Measurements from ENCODE around the gene ETV6.

- TF ChIP-seq CTCF (IDR thresholded peaks at IDR 0.05; ENCODE audit: control extremely low read depth in 1 of 3, insufficient read depth in 1 of 3, low read depth in 1 of 3, low read length in 3 of 3): no peak
- no peak for TF ChIP-seq CREB1 (IDR thresholded peaks at IDR 0.05)
- TF ChIP-seq POLR2AphosphoS5 (IDR thresholded peaks at IDR 0.05; ENCODE audit: low read depth, low read length): no peak
- no peak for TF ChIP-seq POLR2A (IDR thresholded peaks at IDR 0.05; ENCODE audit: control extremely low read depth in 1 of 2, low read depth in 2 of 2, low read length in 2 of 2)
- TF ChIP-seq EGR1 (IDR thresholded peaks at IDR 0.05; ENCODE audit: borderline replicate concordance, low read depth, low read length): no peak
- no peak for TF ChIP-seq MAX (IDR thresholded peaks at IDR 0.05)
- TF ChIP-seq TAF1 (IDR thresholded peaks at IDR 0.05; ENCODE audit: low read depth, low read length): no peak
- TF ChIP-seq TCF12 (IDR thresholded peaks at IDR 0.05; ENCODE audit: low read depth, low read length): no peak
- TF ChIP-seq KDM5A (IDR thresholded peaks at IDR 0.05; ENCODE audit: low read length): no peak
- no peak for TF ChIP-seq BACH1 (IDR thresholded peaks at IDR 0.05; ENCODE audit: low read length)
- no peak for TF ChIP-seq YY1 (IDR thresholded peaks at IDR 0.05; ENCODE audit: low read depth, low read length)
- no peak for TF ChIP-seq NRF1 (IDR thresholded peaks at IDR 0.05; ENCODE audit: low read depth, low read length)
Observed at GRCh38 chr12:11635341-11635740, 14.1 kb upstream of the ETV6 start.

All from H1 (cell line).